HG02642 (cell line): ENCODE measurements around the gene ELOVL2.

Source experiments
- ATAC-seq: cut with Tn5 transposase; IDR thresholded peaks from one replicate; pipeline ENCODE4 v1.9.1; 2021; ENCODE audit warnings: mild to moderate bottlenecking; ENCODE audit not compliant: unreplicated experiment, poor library complexity

ELOVL2 gene

GRCh38 chr6:10947966-10948365 lies 96.1 kb downstream of the ELOVL2 start:
- ATAC-seq, result no peak

- ATAC-seq, result no peak
These were observed 98.3 kb downstream of the ELOVL2 start for GRCh38 chr6:10945845-10946244.

GRCh38 chr6:10939840-10940239 lies 104.3 kb downstream of the ELOVL2 start:
- ATAC-seq, result no peak

GRCh38 chr6:10933126-10933525 lies 111.0 kb downstream of the ELOVL2 start:
- no peak for ATAC-seq
